Measurements from ENCODE around the gene IFT81. TPM values are rescaled to one million over a fixed set of nuclear protein-coding genes. Genes with fewer than 3 reads are reported as not detected.

The IFT81 gene
- total and polyA plus RNA-seq, 2 of the 13 experiments (the other 11 are each of a cell fraction or from before 2014, with no cell fraction given), result 4.2 to 13.0 TPM

DNA sequence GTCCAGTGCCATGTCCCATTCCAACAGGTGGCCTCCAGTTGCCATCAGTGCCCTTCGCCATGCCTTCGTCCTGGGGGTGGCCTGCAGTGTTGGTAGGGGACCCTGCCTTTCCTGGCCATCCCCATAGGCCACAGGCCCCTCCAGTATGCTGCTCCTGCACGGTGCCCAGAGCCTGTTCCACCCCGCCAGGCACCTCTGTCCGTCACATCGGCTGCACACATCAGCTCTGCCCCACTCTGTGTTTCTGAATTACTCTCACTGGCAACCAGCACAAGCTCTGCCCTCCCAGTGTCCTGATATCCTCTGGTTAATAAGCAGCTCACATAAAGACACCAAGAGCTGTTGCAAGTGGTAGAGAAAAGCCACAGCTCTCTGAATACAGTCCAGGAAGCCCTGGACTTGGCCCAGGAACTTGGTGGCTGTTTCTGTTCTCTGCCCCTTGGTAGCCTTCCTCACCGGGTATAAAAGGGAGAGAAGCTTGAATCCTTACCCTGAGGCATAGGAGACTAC is 125.6 kb downstream of the IFT81 start (continued):
- TF ChIP-seq, protein P1, sequence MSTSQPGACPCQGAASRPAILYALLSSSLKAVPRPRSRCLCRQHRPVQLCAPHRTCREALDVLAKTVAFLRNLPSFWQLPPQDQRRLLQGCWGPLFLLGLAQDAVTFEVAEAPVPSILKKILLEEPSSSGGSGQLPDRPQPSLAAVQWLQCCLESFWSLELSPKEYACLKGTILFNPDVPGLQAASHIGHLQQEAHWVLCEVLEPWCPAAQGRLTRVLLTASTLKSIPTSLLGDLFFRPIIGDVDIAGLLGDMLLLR (CRISPR knock-in tag; IDR thresholded peaks at IDR 0.05), result no peak
- TF ChIP-seq, protein P2, sequence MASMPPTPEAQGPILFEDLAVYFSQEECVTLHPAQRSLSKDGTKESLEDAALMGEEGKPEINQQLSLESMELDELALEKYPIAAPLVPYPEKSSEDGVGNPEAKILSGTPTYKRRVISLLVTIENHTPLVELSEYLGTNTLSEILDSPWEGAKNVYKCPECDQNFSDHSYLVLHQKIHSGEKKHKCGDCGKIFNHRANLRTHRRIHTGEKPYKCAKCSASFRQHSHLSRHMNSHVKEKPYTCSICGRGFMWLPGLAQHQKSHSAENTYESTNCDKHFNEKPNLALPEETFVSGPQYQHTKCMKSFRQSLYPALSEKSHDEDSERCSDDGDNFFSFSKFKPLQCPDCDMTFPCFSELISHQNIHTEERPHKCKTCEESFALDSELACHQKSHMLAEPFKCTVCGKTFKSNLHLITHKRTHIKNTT (CRISPR knock-in tag; IDR thresholded peaks at IDR 0.05), result no peak
- TF ChIP-seq SRSF4 (IDR thresholded peaks at IDR 0.05; ENCODE audit: low read depth, low read length, poor library complexity, severe bottlenecking), result no peak
- TF ChIP-seq, protein P3, sequence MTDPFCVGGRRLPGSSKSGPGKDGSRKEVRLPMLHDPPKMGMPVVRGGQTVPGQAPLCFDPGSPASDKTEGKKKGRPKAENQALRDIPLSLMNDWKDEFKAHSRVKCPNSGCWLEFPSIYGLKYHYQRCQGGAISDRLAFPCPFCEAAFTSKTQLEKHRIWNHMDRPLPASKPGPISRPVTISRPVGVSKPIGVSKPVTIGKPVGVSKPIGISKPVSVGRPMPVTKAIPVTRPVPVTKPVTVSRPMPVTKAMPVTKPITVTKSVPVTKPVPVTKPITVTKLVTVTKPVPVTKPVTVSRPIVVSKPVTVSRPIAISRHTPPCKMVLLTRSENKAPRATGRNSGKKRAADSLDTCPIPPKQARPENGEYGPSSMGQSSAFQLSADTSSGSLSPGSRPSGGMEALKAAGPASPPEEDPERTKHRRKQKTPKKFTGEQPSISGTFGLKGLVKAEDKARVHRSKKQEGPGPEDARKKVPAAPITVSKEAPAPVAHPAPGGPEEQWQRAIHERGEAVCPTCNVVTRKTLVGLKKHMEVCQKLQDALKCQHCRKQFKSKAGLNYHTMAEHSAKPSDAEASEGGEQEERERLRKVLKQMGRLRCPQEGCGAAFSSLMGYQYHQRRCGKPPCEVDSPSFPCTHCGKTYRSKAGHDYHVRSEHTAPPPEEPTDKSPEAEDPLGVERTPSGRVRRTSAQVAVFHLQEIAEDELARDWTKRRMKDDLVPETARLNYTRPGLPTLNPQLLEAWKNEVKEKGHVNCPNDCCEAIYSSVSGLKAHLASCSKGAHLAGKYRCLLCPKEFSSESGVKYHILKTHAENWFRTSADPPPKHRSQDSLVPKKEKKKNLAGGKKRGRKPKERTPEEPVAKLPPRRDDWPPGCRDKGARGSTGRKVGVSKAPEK (CRISPR knock-in tag; IDR thresholded peaks at IDR 0.05; ENCODE audit: borderline replicate concordance), result no peak
- TF ChIP-seq RBFOX2 (IDR thresholded peaks at IDR 0.05; ENCODE audit: low read depth, low read length), result no peak
- TF ChIP-seq ZNF572 (CRISPR knock-in tag; IDR thresholded peaks at IDR 0.05), result no peak
- TF ChIP-seq, protein P4, sequence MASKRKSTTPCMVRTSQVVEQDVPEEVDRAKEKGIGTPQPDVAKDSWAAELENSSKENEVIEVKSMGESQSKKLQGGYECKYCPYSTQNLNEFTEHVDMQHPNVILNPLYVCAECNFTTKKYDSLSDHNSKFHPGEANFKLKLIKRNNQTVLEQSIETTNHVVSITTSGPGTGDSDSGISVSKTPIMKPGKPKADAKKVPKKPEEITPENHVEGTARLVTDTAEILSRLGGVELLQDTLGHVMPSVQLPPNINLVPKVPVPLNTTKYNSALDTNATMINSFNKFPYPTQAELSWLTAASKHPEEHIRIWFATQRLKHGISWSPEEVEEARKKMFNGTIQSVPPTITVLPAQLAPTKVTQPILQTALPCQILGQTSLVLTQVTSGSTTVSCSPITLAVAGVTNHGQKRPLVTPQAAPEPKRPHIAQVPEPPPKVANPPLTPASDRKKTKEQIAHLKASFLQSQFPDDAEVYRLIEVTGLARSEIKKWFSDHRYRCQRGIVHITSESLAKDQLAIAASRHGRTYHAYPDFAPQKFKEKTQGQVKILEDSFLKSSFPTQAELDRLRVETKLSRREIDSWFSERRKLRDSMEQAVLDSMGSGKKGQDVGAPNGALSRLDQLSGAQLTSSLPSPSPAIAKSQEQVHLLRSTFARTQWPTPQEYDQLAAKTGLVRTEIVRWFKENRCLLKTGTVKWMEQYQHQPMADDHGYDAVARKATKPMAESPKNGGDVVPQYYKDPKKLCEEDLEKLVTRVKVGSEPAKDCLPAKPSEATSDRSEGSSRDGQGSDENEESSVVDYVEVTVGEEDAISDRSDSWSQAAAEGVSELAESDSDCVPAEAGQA (IDR thresholded peaks at IDR 0.05; ENCODE audit: low read depth), result no peak
- TF ChIP-seq, protein P4 (CRISPR knock-in tag; IDR thresholded peaks at IDR 0.05; ENCODE audit: borderline replicate concordance), result no peak
- TF ChIP-seq IKZF1 (IDR thresholded peaks at IDR 0.05), result no peak
- TF ChIP-seq ZNF780A (CRISPR knock-in tag; IDR thresholded peaks at IDR 0.05), result no peak
- no peak for TF ChIP-seq TP53 (CRISPR knock-in tag; conservative IDR thresholded peaks at IDR 0.05)
- peak in 1 of 2 experiments; percentile 10; a peak in 1 of 4 replicates for TF ChIP-seq POLR2A (IDR thresholded peaks at IDR 0.05; ENCODE audit: insufficient read depth in 1 of 2, low read depth in 2 of 2, low read length in 2 of 2)
- TF ChIP-seq JUNB (CRISPR knock-in tag; IDR thresholded peaks at IDR 0.05; ENCODE audit: borderline replicate concordance), result no peak
- no peak for TF ChIP-seq ZNF101 (CRISPR knock-in tag; IDR thresholded peaks at IDR 0.05; ENCODE audit: borderline replicate concordance, low read depth)
- TF ChIP-seq, protein P5, sequence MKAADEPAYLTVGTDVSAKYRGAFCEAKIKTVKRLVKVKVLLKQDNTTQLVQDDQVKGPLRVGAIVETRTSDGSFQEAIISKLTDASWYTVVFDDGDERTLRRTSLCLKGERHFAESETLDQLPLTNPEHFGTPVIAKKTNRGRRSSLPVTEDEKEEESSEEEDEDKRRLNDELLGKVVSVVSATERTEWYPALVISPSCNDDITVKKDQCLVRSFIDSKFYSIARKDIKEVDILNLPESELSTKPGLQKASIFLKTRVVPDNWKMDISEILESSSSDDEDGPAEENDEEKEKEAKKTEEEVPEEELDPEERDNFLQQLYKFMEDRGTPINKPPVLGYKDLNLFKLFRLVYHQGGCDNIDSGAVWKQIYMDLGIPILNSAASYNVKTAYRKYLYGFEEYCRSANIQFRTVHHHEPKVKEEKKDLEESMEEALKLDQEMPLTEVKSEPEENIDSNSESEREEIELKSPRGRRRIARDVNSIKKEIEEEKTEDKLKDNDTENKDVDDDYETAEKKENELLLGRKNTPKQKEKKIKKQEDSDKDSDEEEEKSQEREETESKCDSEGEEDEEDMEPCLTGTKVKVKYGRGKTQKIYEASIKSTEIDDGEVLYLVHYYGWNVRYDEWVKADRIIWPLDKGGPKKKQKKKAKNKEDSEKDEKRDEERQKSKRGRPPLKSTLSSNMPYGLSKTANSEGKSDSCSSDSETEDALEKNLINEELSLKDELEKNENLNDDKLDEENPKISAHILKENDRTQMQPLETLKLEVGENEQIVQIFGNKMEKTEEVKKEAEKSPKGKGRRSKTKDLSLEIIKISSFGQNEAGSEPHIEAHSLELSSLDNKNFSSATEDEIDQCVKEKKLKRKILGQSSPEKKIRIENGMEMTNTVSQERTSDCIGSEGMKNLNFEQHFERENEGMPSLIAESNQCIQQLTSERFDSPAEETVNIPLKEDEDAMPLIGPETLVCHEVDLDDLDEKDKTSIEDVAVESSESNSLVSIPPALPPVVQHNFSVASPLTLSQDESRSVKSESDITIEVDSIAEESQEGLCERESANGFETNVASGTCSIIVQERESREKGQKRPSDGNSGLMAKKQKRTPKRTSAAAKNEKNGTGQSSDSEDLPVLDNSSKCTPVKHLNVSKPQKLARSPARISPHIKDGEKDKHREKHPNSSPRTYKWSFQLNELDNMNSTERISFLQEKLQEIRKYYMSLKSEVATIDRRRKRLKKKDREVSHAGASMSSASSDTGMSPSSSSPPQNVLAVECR (CRISPR knock-in tag; IDR thresholded peaks at IDR 0.05; ENCODE audit: borderline replicate concordance), result peak; percentile 39; the same call in 1 of the 2 replicates

All from HepG2 (cell line).